KBM-7 (cell line): ENCODE results near the gene MBD2.
A peak's percentile ranks its signal among the peaks of the same experiment; 100 is the strongest.

Experiments used
- DNase-seq: peaks from one replicate; pipeline ENCODE4 v3.0.0-alpha.2; 2015
- in situ Hi-C: fragments of 300-500 bp; cut with MboI; formaldehyde crosslinking; loops from 2 replicates; pipeline ENCODE4 v1.14.3; 2020; ENCODE audit warnings: low sequenced_read_pairs, low pct_unique_long_range_greater_than_20kb, mixed read lengths

MBD2 gene

DNA sequence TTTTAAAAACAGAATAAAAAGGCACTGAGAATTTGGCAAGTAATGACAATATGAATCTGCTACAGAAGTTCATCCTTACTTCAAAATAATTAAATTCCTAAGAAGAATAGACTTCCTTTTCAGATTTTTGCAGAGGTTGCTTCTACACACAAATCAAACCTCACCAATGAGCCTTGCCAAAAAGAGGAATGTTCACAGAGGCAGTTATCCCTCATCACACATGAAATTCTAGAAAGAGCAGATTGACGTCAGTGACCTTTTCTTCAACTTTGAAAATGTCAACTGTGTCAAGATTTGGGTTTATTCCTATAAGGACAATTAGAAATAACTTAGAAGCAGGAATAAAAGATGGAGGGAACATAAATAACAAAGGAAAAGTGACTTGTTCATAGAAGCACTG, 64.6 kb downstream of the MBD2 start:
- in situ Hi-C loops = no loop called here
- DNase-seq = no peak

DNA sequence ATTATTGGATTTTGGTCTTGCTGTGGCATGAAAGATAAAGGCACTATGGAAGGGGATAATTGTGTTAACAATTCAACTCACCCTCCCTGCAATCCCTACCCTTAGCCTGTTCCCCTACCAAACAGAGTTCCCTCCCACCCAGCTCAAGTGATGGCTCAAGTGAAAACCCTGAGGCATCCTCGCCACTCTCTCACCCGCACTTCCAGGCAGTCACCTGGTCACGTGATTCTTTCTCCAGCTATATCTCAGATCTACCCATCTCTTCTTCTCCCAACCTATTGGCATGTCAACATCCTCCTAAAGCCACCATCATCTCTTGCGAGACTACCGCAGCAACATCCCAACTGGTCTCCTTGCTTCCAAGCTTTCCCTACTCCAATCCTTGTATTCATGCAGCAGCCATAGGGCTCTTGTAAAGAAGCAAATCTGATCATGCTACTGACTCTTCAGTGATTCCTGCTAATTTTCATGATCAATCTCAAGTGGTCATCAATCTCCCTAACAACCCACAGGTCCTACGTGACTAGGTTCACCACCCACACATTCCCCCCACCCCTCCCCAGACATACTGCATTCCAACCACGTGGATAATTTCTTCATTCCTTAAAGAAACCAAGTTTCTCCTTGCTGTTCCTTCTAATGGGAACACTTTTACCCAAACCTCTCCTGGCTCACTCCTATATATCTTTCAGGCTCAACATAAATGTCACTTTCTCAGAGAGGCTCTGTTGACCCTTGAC, 66.7 kb downstream of the MBD2 start:
- DNase-seq = no peak
- in situ Hi-C loops = no loop called here

DNA sequence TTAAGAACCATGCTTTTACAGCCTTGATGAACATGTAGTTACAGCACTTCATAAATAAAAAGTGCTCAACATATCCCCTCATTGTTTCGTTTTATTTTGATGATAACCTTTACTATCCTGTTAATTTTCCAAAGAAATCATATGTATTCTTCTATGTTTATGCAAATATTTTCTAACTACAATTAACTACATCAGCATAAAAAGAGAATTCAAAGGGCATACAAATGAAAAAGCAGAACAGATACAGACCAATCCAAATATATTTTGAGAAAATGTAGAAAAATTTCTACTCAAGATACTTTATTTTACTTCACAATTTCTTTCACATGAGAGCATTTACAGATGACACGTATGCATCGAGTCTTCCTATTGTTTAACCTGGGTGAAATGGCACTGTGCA, 69.1 kb downstream of the MBD2 start:
- no peak for DNase-seq
- in situ Hi-C loops = no loop called here

DNA sequence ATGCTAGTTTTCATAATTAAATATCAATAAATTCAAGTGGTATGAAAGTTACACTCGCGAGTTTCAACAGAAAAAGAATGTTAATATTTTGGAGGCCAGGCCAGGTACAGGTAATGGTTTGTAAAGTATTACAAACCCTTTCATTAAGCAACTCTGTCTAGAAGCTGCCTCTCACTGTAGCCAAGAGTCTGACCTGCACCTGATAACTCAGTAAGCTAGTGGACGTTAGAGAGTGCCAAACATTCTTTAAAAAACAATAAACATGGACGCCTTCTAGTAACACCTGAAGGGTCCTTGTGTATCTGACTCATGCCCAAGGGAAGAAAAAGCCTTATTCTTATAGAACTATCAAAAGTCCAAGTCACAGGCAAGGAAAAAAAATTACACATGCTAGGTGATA, 70.2 kb downstream of the MBD2 start:
- in situ Hi-C loops = no loop called here
- DNase-seq = no peak

DNA sequence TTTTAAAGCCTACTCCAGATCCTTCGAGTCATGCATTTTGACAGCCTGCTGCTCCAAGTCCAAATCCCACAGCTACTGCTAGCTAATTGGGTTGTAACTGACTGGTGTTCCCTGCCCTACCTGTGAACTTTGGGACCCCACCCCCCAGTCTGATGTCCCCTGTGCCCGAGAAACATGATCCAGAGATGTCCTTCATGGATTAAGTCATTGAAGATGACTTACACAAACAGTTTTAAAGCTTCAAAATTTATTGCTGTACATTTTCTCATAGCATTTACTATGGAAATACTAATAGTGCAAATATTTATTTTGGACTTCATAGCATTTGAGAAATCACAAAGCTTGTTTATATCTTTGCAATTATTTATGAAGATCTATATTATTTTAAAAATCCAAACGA, 73.1 kb downstream of the MBD2 start:
- no peak for DNase-seq
- in situ Hi-C loops = no loop called here

DNA sequence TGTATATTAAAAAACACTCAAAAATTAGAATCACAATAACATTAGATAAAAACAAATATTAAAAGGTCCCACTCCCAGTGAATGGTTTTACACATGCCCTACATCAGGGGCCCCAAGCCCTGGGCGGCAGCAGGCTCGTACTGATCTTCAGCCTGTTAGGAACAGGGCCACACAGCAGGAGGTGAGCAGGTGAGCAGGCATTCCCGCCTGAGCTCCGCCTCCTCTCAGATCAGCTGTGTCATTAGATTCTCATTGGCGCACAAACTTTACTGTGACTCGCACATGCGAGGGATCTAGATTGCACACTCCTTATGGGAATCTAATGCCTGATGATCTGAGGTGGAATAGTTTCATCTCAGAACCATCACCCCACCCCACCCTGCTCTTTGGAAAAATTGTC, 74.2 kb downstream of the MBD2 start:
- DNase-seq = no peak
- in situ Hi-C loops = no loop called here

DNA sequence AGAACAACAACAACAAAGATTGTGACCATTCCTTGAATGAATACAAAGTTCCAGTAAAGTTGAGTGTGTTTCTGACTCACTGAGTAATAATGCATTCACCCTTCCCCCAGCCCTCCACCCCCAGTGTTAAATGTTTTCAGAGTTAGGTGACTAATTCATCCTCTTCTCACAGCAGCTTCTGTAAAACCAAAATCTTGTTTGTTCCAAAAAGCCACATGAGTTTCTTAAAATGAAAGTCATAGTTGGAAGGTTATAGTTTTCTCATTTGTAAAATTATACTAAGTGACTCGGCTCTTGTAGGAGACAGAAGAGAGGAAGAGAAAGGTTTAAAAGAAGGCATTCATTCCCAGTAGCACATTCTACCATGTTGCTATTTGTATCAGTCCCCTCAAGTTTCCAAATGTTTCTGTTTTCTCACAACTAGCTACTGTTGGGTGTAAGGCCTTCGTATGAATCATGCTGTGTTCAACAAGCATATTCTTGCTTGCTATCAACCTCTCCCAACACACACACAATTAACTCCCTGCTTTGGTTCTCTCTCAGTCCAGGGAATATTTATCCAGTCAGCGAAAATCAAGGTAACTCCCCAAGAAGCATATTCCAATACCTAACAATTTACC, 75.3 kb downstream of the MBD2 start:
- in situ Hi-C loops = no loop called here
- DNase-seq = no peak

DNA sequence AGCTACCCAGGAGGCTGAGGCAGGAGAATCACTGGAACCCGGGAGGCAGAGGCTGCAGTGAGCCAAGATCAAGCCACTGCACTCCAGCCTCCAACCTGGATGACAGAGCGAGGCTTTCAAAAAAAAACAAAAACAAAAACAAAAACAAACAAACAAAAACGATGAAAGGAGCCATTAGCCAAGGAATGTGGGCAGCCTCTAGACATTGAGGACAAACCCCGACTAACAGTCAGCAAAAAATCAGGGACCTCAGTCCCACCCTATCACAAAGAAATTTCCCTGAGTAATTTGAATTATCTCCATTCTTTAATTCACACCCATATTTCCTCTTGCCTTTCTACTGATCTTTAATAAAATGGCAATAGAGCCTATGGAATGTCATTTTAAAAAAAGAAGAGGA, 75.8 kb downstream of the MBD2 start:
- in situ Hi-C loops = no loop called here
- no peak for DNase-seq

DNA sequence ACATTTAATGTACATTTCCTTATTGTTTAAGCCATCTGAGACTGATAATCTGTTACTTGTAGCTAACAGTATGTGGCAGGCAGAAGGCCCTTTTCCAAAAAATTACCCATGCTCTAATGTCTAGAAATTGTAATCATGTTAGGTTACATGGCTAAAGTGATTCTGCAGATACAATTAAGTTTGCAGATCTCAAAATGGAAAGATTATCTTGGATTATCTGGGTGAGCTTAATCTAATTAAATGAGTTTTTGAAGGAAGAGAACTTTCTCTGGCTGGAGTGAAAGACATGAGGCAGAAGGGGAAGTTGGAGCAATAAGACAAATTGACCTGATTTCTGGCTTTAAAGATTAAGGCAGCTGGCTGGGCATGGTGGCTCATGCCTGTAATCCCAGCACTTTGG, 76.3 kb downstream of the MBD2 start:
- peak; percentile 10 for DNase-seq
- in situ Hi-C loops = no loop called here

DNA sequence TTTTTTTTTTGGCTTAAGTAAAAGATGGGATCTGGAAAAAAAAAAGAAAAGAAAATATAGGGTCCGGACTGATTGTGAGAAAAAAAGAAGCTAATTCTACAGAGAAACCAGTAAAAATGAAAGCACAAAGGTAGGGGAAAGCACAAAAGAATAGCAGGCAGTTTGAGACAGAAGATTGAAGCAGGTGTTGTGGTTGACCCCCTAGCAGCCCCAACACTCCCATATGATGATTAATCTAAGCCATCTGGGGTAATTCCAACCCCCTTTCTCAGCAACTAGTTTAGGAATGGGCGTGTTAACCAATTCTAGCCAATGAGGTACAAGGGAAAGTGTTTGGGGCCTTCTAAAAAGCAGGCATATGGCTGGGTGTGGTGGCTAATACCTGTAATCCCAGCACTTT, 77.0 kb downstream of the MBD2 start:
- in situ Hi-C loops = no loop called here

DNA sequence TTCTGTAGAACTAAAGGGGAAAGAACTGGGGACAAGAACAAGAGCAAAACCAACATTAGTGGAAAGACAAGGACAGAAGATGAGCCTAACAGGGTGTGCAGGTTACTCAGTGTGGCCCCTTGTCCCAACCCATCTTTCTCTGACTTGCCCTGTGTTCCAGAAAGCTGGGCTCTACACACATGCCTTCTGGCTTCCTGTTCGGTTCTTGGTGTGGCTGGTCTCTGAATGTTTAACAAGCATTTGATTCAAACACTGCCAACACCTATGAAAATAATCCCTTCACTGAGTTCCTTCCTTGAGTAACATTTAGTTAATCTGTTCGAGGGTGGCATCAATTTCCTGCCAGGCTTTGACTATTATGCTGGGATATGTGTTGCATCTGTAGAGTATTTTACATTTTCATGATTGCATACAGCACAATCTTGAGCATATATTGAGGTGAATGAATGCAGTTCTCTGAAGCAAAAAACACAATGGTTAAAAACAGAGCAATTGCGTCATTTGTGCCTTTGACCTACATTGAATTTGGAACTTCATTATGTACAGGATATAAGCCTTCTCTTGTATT, 83.3 kb downstream of the MBD2 start:
- in situ Hi-C loops = no loop called here

More for the DNA sequence above, 77.0 kb downstream of the MBD2 start:
- no peak for DNase-seq

DNA sequence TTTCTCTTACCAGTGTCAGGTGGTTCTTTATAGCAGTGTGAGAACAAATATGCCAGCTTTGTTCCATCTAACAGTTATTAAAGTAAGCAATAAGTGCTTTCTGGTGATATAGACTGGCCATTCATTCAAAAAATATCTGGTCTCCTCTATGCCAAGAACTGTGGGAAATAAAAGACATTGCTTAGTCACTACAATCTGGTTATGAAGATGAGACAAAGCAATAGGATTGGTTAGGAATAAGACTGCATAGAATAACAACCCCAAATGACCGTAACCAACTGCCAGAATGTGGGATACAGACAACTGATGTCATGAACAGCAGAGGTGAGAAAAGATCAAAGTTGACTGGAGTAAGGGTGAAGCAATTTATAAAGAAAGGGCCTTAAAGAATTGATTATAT, 83.8 kb downstream of the MBD2 start:
- in situ Hi-C loops = no loop called here
- no peak for DNase-seq

More for the DNA sequence above, 83.3 kb downstream of the MBD2 start:
- no peak for DNase-seq

DNA sequence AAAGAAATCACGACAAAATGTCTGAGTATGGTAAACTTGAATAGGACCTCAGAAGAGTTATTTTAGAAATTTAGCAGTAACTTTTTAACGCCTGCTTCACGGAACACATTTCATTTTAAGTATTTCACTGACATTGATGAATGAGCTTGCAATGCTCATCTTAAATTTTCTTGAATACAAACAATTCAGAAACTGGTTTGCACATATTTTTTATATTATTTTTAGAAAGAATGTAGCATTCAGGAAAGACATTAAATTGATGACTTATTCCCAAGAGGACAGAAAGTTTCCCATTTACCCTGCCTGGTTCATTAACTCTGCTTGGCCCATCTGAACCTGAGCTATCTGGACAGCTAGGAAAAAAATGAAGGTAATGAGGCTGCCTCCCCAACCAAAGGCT, 89.3 kb downstream of the MBD2 start:
- in situ Hi-C loops = no loop called here
- no peak for DNase-seq

DNA sequence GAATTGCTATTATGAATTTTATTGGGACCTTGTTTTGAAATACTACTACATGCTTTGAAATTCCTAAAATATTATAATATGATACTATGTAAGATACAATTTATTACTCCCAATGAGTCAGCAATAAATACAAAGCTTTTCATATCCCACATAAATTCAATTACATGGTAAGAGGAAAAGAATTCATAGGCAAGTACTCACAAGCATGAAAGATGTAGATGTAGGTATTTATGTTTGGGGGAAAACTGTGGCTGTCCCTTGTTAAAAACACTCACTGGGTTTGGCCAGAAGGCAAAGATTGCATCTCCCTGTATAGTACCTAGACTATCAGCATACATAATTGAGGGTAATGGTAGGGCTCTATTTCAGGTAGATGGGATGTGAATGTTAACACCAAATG, 90.4 kb downstream of the MBD2 start:
- no peak for DNase-seq
- in situ Hi-C loops = no loop called here

DNA sequence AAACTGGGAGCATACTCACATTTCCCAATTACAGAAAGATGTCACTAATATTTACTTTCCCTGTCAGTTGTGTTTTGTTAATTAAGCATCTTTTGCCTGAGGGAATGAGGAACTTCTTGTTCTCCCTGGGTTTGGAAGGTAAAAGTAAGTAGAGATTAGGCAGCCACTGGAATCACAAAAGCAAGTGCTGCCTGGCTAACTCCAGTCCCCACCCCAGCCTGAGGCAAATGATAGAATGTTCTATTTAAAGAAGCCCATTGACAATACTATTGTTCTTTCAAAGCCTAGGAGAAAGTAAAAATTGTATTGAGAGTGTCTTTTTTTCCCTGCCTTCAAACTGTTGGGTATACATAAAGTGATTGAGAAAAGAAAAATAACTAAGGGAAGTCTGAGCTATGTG, 93.8 kb downstream of the MBD2 start:
- in situ Hi-C loops = no loop called here
- DNase-seq = no peak

DNA sequence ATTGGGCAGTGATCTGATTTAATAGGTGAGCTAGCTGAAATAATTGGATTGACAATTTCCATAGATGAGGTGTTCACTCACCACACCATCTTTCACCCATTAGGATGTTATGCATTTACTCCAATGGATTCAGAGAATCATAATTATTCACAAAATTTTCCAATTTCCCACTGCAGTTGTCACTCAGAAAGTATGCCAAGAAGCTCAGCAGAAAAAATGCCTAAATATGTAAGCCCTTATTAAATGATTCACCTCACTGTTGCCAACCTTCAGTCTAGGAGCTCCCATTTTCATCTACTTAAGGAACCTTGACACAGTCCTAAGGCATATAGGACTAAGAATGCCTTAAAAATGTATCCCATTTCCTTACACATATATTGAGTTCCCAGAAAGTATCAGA, 94.3 kb downstream of the MBD2 start:
- no peak for DNase-seq
- in situ Hi-C loops = no loop called here

DNA sequence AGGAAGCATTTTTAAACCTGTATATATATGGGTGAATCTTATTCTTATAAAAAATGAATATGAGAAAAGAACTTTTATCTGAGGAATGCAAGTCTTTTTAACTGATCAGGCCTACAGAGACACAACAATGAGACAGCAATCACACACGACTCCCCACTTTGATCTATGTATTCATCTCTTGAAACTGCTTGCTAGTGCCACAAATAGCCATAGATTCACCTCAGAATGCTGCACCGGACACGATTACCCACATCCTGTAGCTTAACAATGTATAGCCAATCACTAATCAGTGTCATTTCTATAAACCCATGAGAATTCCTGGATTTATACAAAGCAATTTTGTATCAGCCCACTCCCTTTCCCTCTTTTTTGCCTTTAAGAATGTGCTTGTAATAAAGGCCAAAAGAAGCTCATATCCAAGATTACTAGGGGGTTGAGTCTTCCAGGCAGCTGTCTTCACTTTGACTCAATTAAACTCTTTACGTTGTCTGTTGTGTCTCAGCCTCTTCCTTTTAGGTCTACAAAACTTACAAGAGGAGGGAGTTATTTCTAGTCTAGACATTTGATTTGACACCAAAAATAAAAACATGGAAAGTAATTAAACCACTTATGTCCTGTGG, 94.9 kb downstream of the MBD2 start:
- in situ Hi-C loops = no loop called here
- DNase-seq = no peak

DNA sequence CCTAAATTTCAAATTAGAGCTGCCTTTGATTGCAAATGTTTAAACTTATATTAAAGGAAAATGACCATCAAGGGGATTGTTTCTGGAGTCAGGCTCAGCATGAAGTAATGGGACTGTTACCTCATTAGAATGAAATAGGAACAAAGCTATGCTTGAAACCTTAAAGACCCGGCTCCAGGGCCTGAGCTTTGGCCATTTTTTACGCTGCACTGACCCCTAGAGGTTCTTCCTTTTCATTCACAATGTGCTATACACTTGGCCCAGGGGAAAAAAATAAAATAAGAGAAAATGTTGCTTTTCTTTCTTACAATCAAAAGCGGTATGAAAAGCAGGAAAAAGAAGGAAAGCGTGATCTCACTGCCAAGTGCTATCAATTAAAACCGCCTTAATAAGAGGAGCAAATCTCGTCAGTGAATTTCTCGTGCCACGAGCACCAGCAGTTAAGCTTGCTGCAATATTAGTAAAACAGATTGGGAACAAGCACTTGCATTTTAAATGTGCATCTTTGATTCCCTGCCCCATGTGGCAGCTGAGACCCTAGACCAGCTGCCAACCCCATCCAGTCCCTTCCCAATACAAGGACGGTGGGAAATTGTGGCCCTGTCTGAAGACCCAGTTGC, 96.6 kb downstream of the MBD2 start:
- DNase-seq = peak; percentile 59
- in situ Hi-C loops = no loop called here

DNA sequence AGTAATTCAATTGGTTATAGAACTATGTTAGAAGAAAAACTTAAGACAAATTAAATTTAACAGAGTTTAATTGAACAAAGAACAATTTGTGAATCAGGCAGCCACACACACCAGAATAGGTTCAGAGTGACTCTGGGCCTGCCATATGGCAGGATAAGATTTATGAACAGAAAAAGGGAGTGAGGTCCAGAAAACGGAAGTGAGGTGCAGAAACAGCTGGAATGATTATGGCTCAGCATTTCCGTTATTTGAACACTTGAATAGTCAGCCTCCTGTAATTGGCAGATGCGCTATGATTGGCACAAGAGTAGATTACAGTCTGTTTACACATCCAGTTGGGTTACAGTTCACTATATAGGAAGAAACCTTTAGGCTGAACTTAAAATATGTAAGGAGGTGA, 99.0 kb downstream of the MBD2 start:
- DNase-seq = peak; percentile 63
- in situ Hi-C loops = no loop called here
